Skeletal muscle satellite cell (primary cell): ENCODE data around the gene MEFV.
"Not testable (repeated sequence)": the region's sequence is repeated elsewhere in the genome, so short reads cannot be mapped to it uniquely, and the experiment has no call there.

Experiments
- H3K27me3 ChIP-seq: 2 replicates; pipeline ENCODE4 v1.7.0; 2013; ENCODE audit warnings: low read length; ENCODE audit not compliant: control insufficient read depth, insufficient read depth
- H3K36me3 ChIP-seq: 2 replicates; pipeline ENCODE4 v1.7.0; 2013; ENCODE audit warnings: mild to moderate bottlenecking, control low read depth, low read length; ENCODE audit not compliant: insufficient read depth
- H3K4me1 ChIP-seq: 2 replicates; pipeline ENCODE4 v1.7.0; 2013; ENCODE audit warnings: low read length; ENCODE audit not compliant: control insufficient read depth, insufficient read depth
- H3K4me2 ChIP-seq: 2 replicates; pipeline ENCODE4 v1.7.0; 2013; ENCODE audit warnings: mild to moderate bottlenecking, low read length
- H3K4me3 ChIP-seq: 2 replicates; pipeline ENCODE4 v1.7.0; 2013; ENCODE audit warnings: low read length
- H3K9ac ChIP-seq: 2 replicates; pipeline ENCODE4 v1.7.0; 2013; ENCODE audit warnings: mild to moderate bottlenecking, low read depth, low read length, moderate library complexity
- H3K9me3 ChIP-seq: replicated peaks from 2 replicates; pipeline ENCODE4 v1.7.0; 2013; ENCODE audit warnings: mild to moderate bottlenecking, control low read depth, low read length

The MEFV gene

DNA sequence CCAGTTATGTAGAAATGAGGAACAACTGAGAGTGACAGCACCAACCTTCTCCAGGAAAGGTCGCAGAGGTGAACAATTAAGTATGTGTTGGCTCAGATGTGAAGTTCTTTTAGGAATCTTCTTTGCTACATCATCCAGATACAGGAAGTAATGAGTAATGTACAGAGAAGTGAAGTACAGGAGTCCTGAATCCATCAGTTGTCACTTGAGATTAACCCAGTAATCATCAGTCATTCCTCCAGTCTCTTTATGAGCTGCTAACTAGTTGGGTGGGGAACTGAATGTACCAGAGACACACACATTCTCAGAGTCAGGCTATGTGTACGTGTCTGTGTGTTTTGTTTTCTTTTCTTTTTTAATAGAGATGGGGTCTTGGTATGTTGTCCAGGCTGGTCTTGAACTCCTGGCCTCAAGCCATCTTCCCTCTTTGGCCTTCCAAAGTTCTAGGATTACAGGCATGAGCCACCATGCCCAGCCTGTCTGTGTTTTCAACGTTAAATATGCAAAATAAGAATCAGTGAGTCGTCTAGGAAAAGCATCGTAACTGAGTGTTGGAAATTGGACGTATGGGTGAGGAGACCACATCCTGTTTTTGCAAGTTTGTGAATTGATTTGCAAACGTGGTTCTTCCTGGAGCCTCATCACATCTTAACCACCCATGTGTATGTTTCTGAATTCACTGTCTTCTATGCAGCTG lies 41.4 kb downstream of the MEFV start:
- Histone ChIP-seq H3K27me3 (no peaks in the 10 kb centered on the region), H3K9ac (peak overlapping the region; percentile 31), H3K36me3 (no peaks in the 10 kb centered on the region), H3K9me3 (no peaks in the 10 kb centered on the region), H3K4me1 (peaks cover 14% of the 10 kb centered on the region), H3K4me3 (no peak overlapping the region), H3K4me2 (peak overlapping the region; percentile 28)

GRCh38 chr16:3212567-3212966 lies 43.9 kb downstream of the MEFV start:
- peaks cover 14% of the 10 kb centered on the region for H3K4me1 ChIP-seq
- H3K27me3 ChIP-seq: no peaks in the 10 kb centered on the region

GRCh38 chr16:3212006-3212405 lies 44.4 kb downstream of the MEFV start:
- Histone ChIP-seq H3K36me3 (no peaks in the 10 kb centered on the region), H3K4me1 (peaks cover 14% of the 10 kb centered on the region), H3K9me3 (no peaks in the 10 kb centered on the region), H3K4me2 (no peak overlapping the region), H3K9ac (no peak overlapping the region), H3K4me3 (no peak overlapping the region), H3K27me3 (no peaks in the 10 kb centered on the region)

More at GRCh38 chr16:3212567-3212966, 43.9 kb downstream of the MEFV start:
- no peak overlapping the region for H3K4me3 ChIP-seq
- H3K4me2 ChIP-seq: no peak overlapping the region
- H3K9me3 ChIP-seq: no peaks in the 10 kb centered on the region
- H3K9ac ChIP-seq: no peak overlapping the region
- H3K36me3 ChIP-seq: no peaks in the 10 kb centered on the region

DNA sequence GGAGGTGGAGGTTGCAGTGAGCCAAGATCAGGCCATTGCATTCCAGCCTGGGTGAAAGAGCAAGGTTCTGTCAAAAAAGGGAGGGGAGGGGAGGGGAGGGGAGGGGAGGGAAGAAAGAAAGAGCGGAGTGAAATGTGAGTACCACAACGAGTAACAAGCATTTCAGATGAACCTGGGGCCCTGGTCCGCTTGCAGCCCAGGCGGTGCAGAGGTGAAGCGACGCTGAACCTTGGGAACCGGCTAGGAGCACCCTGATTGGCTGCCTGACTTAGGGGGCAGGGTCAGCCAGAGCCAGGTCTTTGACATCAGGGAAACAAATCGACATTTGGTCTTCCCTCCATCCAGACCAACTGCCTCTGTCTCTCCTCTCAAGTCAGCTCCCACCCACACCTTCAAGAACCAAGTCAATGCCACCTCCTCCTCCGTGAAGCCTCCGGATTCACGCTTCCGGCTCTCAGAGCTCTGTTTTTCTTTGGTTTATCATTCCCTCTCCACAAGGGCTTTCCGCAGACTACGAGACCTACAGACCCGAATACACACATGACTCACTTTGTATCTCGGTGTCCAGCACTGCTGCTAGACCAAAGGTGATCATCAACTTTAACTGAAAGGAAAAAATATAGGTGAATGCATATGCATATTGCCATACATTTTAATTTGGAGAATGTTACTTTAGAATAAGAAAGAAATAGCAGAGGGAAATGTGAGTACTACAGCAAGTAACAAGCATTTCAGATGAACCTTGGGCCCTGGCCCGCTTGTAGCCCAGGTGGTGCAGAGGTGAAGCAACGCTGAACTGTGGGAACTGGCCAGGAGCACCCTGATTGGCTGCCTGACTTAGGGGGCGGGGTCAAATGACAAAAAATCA lies 49.1 kb downstream of the MEFV start:
- H3K9me3 ChIP-seq: peaks cover 5% of the 10 kb centered on the region
- no peak overlapping the region for H3K4me2 ChIP-seq
- peaks cover 3% of the 10 kb centered on the region for H3K27me3 ChIP-seq
- H3K4me3 ChIP-seq: no peak overlapping the region
- H3K4me1 ChIP-seq: no peaks in the 10 kb centered on the region
- H3K9ac ChIP-seq: no peak overlapping the region
- H3K36me3 ChIP-seq: no peaks in the 10 kb centered on the region

- H3K27me3 ChIP-seq: peaks cover 12% of the 10 kb centered on the region
Observed at GRCh38 chr16:3205939-3206338, 50.5 kb downstream of the MEFV start.

DNA sequence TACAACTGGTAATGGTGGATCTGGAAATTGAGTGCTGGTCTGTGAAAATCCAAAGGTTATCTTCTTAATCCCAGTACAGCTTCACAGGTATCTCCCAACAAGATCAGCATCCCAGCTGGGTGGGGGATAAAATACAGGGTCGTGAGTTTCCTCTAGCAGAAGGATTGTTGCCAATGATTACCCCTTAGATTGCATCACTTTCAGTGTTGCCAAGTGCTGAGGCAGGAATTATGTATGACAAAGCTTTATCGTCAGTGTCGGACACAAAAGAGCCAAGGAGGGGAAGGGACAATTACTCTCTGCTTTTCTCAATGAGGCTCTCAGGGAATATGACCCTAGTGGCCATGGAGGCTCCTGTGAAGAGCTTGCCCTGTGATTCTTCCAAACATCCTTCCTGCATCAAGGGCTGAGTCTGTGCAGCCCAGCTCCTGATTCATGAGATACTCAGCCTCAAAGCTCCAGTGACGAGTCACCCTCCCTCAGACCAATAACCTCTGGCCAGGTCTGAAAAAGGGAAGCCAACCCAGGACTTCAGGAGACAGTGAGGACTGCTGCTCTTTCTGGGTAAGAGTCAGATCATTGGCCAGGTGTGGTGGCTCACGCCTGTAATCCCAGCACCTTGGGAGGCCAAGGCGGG lies 53.4 kb downstream of the MEFV start:
- no peak overlapping the region for H3K4me2 ChIP-seq
- no peaks in the 10 kb centered on the region for H3K36me3 ChIP-seq
- no peak overlapping the region for H3K4me3 ChIP-seq
- peaks cover 19% of the 10 kb centered on the region for H3K27me3 ChIP-seq
- H3K4me1 ChIP-seq: no peaks in the 10 kb centered on the region
- H3K9me3 ChIP-seq: peaks cover 5% of the 10 kb centered on the region
- no peak overlapping the region for H3K9ac ChIP-seq

More at GRCh38 chr16:3205939-3206338, 50.5 kb downstream of the MEFV start:
- H3K4me1 ChIP-seq, H3K4me2 ChIP-seq, H3K4me3 ChIP-seq, H3K36me3 ChIP-seq, H3K9ac ChIP-seq, H3K9me3 ChIP-seq: not testable (repeated sequence)

GRCh38 chr16:3198334-3199072 lies 57.9 kb downstream of the MEFV start:
- no peaks in the 10 kb centered on the region for H3K9me3 ChIP-seq
- peaks cover 44% of the 10 kb centered on the region for H3K27me3 ChIP-seq
- H3K4me2 ChIP-seq: no peak overlapping the region
- no peak overlapping the region for H3K9ac ChIP-seq
- H3K4me1 ChIP-seq: no peaks in the 10 kb centered on the region
- H3K36me3 ChIP-seq: no peaks in the 10 kb centered on the region
- H3K4me3 ChIP-seq: no peak overlapping the region

DNA sequence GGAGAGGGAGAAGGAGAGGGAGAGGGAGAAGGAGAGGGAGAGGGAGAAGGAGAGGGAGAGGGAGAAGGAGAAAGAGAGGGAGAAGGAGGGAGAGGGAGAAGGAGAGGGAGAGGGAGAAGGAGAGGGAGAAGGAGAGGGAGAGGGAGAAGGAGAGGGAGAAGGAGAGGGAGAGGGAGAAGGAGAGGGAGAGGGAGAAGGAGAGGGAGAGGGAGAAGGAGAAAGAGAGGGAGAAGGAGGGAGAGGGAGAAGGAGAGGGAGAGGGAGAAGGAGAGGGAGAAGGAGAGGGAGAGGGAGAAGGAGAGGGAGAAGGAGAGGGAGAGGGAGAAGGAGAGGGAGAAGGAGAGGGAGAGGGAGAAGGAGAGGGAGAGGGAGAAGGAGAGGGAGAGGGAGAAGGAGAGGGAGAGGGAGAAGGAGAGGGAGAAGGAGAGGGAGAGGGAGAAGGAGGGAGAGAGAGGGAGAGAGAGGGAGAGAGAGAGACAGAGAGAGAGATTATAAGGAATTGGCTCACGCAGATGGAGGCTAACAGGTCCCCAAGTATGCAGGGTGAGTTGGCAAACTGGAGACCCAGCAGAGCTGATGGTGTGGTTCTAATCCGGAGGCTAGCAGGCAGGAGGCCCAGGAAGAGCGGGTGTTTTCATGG lies 58.6 kb downstream of the MEFV start:
- H3K9ac ChIP-seq, H3K9me3 ChIP-seq, H3K4me2 ChIP-seq, H3K4me1 ChIP-seq, H3K4me3 ChIP-seq, H3K36me3 ChIP-seq: not testable (repeated sequence)
- peaks cover 44% of the 10 kb centered on the region for H3K27me3 ChIP-seq

GRCh38 chr16:3195975-3196374 lies 60.5 kb downstream of the MEFV start:
- Histone ChIP-seq H3K9me3 (no peaks in the 10 kb centered on the region), H3K4me1 (peaks cover 6% of the 10 kb centered on the region), H3K4me2 (no peak overlapping the region), H3K27me3 (peaks cover 36% of the 10 kb centered on the region), H3K36me3 (no peaks in the 10 kb centered on the region), H3K9ac (no peak overlapping the region), H3K4me3 (no peak overlapping the region)

- H3K4me3 ChIP-seq: no peak overlapping the region
- H3K36me3 ChIP-seq: no peaks in the 10 kb centered on the region
- H3K27me3 ChIP-seq: peaks cover 39% of the 10 kb centered on the region
- H3K4me2 ChIP-seq: no peak overlapping the region
- H3K9me3 ChIP-seq: no peaks in the 10 kb centered on the region
- H3K4me1 ChIP-seq: peaks cover 12% of the 10 kb centered on the region
- no peak overlapping the region for H3K9ac ChIP-seq
Observed at GRCh38 chr16:3194792-3195191, 61.6 kb downstream of the MEFV start.
